Right lobe of liver (tissue), 6 donors: ENCODE results near the gene UVRAG. TPM values are rescaled to one million over a fixed set of nuclear protein-coding genes. Genes with fewer than 3 reads are reported as not detected.

Experiments
- ATAC-seq, 4 donors: fragments of 200-7000 bp; cut with Tn5 transposase; one replicate each; pipeline ENCODE4 v1.9.1; 2020; ENCODE audit warnings: mild to moderate bottlenecking in 4 of 4, moderate library complexity in 4 of 4
- DNase-seq, 3 donors: peaks; one replicate each; pipeline ENCODE4 v3.0.0-alpha.2; 2020
- H3K27ac ChIP-seq, 3 donors: fragments of 200-600 bp; one replicate each; pipeline ENCODE4 v1.8.0; 2022
- H3K27me3 ChIP-seq, 2 donors: fragments of 200-600 bp; one replicate each; pipeline ENCODE4 v1.8.0; 2022
- H3K36me3 ChIP-seq, 4 donors: fragments of 200-600 bp; sonication (generic) in 1 of 4; one replicate each; pipeline versions ENCODE4 v1.5.1 to v1.8.0; 2017 to 2022; ENCODE audit warnings: control low read depth in 1 of 4
- H3K4me1 ChIP-seq, 4 donors: fragments of 200-600 bp; sonication (generic) in 1 of 4; one replicate each; pipeline versions ENCODE4 v1.5.1 to v1.8.0; 2017 to 2022; ENCODE audit warnings: control low read depth in 1 of 4
- H3K4me3 ChIP-seq, 3 donors: fragments of 200-600 bp; one replicate each; pipeline ENCODE4 v1.8.0; 2022
- H3K9me3 ChIP-seq, 4 donors: fragments of 200-600 bp; sonication (generic) in 1 of 4; one replicate each; pipeline versions ENCODE4 v1.5.1 to v1.8.0; 2017 to 2022; ENCODE audit warnings: control low read depth in 1 of 4
- CTCF ChIP-seq, 4 donors: fragments of 200-600 bp in 3 of 4; fragments of 450-650 bp in 1 of 4; IDR thresholded peaks; one replicate each; pipeline versions ENCODE4 v1.5.1 to v1.8.0; 2016 to 2022; ENCODE audit warnings: antibody characterized with exemption in 4 of 4, mild to moderate bottlenecking in 2 of 4
- POLR2A ChIP-seq: fragments of 450-650 bp; IDR thresholded peaks from one replicate; pipeline ENCODE4 v1.6.1; 2017; ENCODE audit warnings: antibody characterized with exemption, mild to moderate bottlenecking
- WGBS: methylation state at CpG from one replicate; pipeline ENCODE4 v1.1.6; 2018; ENCODE audit warnings: low coverage, low lambda C conversion rate; ENCODE audit not compliant: insufficient coverage; ENCODE audit errors: missing lambda C conversion rate; 5-methylcytosine and 5-hydroxymethylcytosine counted together
- intact Hi-C, 2 donors: fragments of 100-400 bp; cut with DNase I; formaldehyde crosslinking; loops; one replicate each; pipeline versions ENCODE4 v1.11.2 to v1.14.1; 2022
- total RNA-seq, 6 experiments: library from RNA; depleted of rRNA in 2 of 6; stranded (reverse); fragments of >200 nt in 2 of 6; fragmentation: NEBNext Ultra II Directional in 3 of 6; extraction: Animal tissue kit (Norgen Biotek cat#: 25700) in 3 of 6; gene quantifications; one replicate each; pipeline versions ENCODE4 v1.1.0 to v1.2.4, GENCODE V29; 2016 to 2023
- donor health status: DM: no; HTN: yes; CAD: no.
- donor health status: DM: no; HTN: no; CAD: no.
- donor health status: DM: no; HTN: no; CAD: no.
- donor health status: DM: no; HTN: yes; CAD: no.
- donor health status: DM: no; HTN: yes; CAD: no.

Gene UVRAG
- total RNA-seq, 6 experiments from 2014 or later, result 8.8 to 12.6 (median 10.3) TPM

- no peak overlapping the region for H3K27ac ChIP-seq
- 80% methylated on average over 2 of the region's 2 CpGs for WGBS
- no peak overlapping the region for H3K4me3 ChIP-seq
- ATAC-seq (no peak), DNase-seq (no peak)
- H3K27me3 ChIP-seq, result no peaks in the 10 kb centered on the region
- no peak for TF ChIP-seq POLR2A
- no peak for TF ChIP-seq CTCF (IDR thresholded peaks at IDR 0.05)
- no peaks in the 10 kb centered on the region for H3K36me3 ChIP-seq
- intact Hi-C loops, result no loop called here
- H3K4me1 ChIP-seq, result peaks cover 0 to 11% (median 0%) of the 10 kb centered on the region in 4 donors
- no peaks in the 10 kb centered on the region for H3K9me3 ChIP-seq
Measured at GRCh38 chr11:75811485-75811884, 3.5 kb upstream of the UVRAG start.

GRCh38 chr11:75812542-75813040 lies 2.4 kb upstream of the UVRAG start:
- TF ChIP-seq CTCF (IDR thresholded peaks at IDR 0.05) (no peak), POLR2A (no peak)
- H3K4me1 ChIP-seq, result peaks cover 0 to 22% (median 0%) of the 10 kb centered on the region in 4 donors
- DNase-seq, result no peak
- H3K4me3 ChIP-seq, result no peak overlapping the region
- H3K27me3 ChIP-seq, result no peaks in the 10 kb centered on the region
- H3K27ac ChIP-seq, result no peak overlapping the region
- no peaks in the 10 kb centered on the region for H3K36me3 ChIP-seq
- WGBS, result 71% methylated on average over 2 of the region's 2 CpGs
- intact Hi-C loops, result no loop called here
- H3K9me3 ChIP-seq, result no peaks in the 10 kb centered on the region
- ATAC-seq, result no peak

- 90% methylated on average over 2 of the region's 2 CpGs for WGBS
- ATAC-seq, result no peak
- no peak overlapping the region for H3K27ac ChIP-seq
Measured at GRCh38 chr11:75813124-75813523, 1.9 kb upstream of the UVRAG start.

GRCh38 chr11:75813622-75814039 lies 1.4 kb upstream of the UVRAG start:
- Histone ChIP-seq H3K9me3 (no peaks in the 10 kb centered on the region), H3K27ac (no peak overlapping the region), H3K36me3 (no peaks in the 10 kb centered on the region), H3K4me3 (no peak overlapping the region), H3K4me1 (peaks cover 0 to 22% (median 0%) of the 10 kb centered on the region in 4 donors), H3K27me3 (no peaks in the 10 kb centered on the region)
- ATAC-seq (no peak), DNase-seq (no peak)
- intact Hi-C loops, result no loop called here
- TF ChIP-seq CTCF (IDR thresholded peaks at IDR 0.05) (no peak), POLR2A (no peak)
- 67% methylated on average over 1 of the region's 1 CpG for WGBS

More at GRCh38 chr11:75813124-75813523, 1.9 kb upstream of the UVRAG start:
- no peaks in the 10 kb centered on the region for H3K9me3 ChIP-seq
- H3K36me3 ChIP-seq, result no peaks in the 10 kb centered on the region
- no peak overlapping the region for H3K4me3 ChIP-seq
- H3K4me1 ChIP-seq, result peaks cover 0 to 22% (median 0%) of the 10 kb centered on the region in 4 donors
- no peak for TF ChIP-seq POLR2A
- TF ChIP-seq CTCF (IDR thresholded peaks at IDR 0.05), result no peak
- no peaks in the 10 kb centered on the region for H3K27me3 ChIP-seq
- intact Hi-C loops, result no loop called here
- no peak for DNase-seq

GRCh38 chr11:75814363-75814676 lies 690 bp upstream of the UVRAG start:
- no peaks in the 10 kb centered on the region for H3K36me3 ChIP-seq
- no peak for DNase-seq
- H3K4me1 ChIP-seq, result peaks cover 0 to 22% (median 0%) of the 10 kb centered on the region in 4 donors
- no peaks in the 10 kb centered on the region for H3K27me3 ChIP-seq
- ATAC-seq, result peak; percentile 37 to 52 (median 46)
- no peaks in the 10 kb centered on the region for H3K9me3 ChIP-seq
- peak overlapping the region; percentile 90 to 97 (median 94) for H3K4me3 ChIP-seq
- peak overlapping the region; percentile 17 to 92 (median 57) for H3K27ac ChIP-seq
- 1% methylated on average over 8 of the region's 12 CpGs for WGBS
- TF ChIP-seq POLR2A, result no peak
- no peak for TF ChIP-seq CTCF (IDR thresholded peaks at IDR 0.05)
- intact Hi-C loops, result no loop called here
